WTC11 (cell line): ENCODE data around the gene BRSK1. TPM values are rescaled to one million over a fixed set of nuclear protein-coding genes. Genes with fewer than 3 reads are reported as not detected.

Source experiments
- ATAC-seq: fragments of 200-7000 bp; cut with Tn5 transposase; 2 replicates; pipeline ENCODE4 v1.10.0; 2021; ENCODE audit warnings: mild to moderate bottlenecking, moderate library complexity
- CTCF ChIA-PET: fragments of 300-600 bp; sonication (Branson Sonifier 250); formaldehyde crosslinking; loops from one replicate; lab custom pipeline; 2021; ENCODE audit warnings: antibody characterized with exemption; lab: Charles Lee
- POLR2A ChIA-PET: fragments of 350-600 bp; sonication (Branson Sonifier 250); formaldehyde crosslinking; loops from one replicate; lab custom pipeline; 2021; ENCODE audit warnings: antibody characterized with exemption; lab: Charles Lee
- DNase-seq: peaks from one replicate; pipeline ENCODE4 v3.0.0; 2021; ENCODE audit warnings: low spot score
- H3K27ac Mint-ChIP-seq: 2 replicates; pipeline ENCODE4 v1.8.0; 2021; ENCODE audit warnings: mixed read lengths
- H3K27me3 Mint-ChIP-seq: 2 replicates; pipeline ENCODE4 v1.8.0; 2021; ENCODE audit warnings: low read depth, mild to moderate bottlenecking, moderate library complexity, mixed read lengths
- H3K36me3 Mint-ChIP-seq: 2 replicates; pipeline ENCODE4 v1.8.0; 2021; ENCODE audit warnings: mixed read lengths
- H3K4me1 Mint-ChIP-seq: 2 replicates; pipeline ENCODE4 v1.8.0; 2022; ENCODE audit warnings: mixed read lengths
- H3K4me3 Mint-ChIP-seq: 2 replicates; pipeline ENCODE4 v1.8.0; 2021; ENCODE audit warnings: mild to moderate bottlenecking, moderate library complexity, mixed read lengths
- H3K9me3 Mint-ChIP-seq: 2 replicates; pipeline ENCODE4 v1.8.0; 2021; ENCODE audit warnings: mixed read lengths
- CTCF ChIP-seq: fragments of 200-600 bp; IDR thresholded peaks from 2 replicates; pipeline ENCODE4 v1.8.0; 2022; ENCODE audit warnings: antibody characterized with exemption
- E2F5 ChIP-seq: sonication (generic); formaldehyde crosslinking; IDR thresholded peaks from 2 replicates; pipeline ENCODE4 v1.8.1; 2022; ENCODE audit warnings: mild to moderate bottlenecking, moderate library complexity, missing genetic modification reagents
- EMX1 ChIP-seq: fragments of 250-450 bp; sonication (Bioruptor Pico); IDR thresholded peaks from 2 replicates; pipeline ENCODE4 v1.8.0; 2021; ENCODE audit warnings: mild to moderate bottlenecking
- FOXJ3 ChIP-seq: sonication (generic); formaldehyde crosslinking; IDR thresholded peaks from 2 replicates; pipeline ENCODE4 v1.9.0; 2021; ENCODE audit warnings: missing genetic modification reagents, mild to moderate bottlenecking, borderline replicate concordance
- GABPB1 ChIP-seq: sonication (generic); formaldehyde crosslinking; IDR thresholded peaks from 2 replicates; pipeline ENCODE4 v1.8.1; 2023; ENCODE audit warnings: mild to moderate bottlenecking, missing genetic modification reagents
- GRHL2 ChIP-seq: fragments of 250-450 bp; sonication (Bioruptor Pico); IDR thresholded peaks from 2 replicates; pipeline ENCODE4 v1.8.0; 2022; ENCODE audit warnings: mild to moderate bottlenecking, moderate library complexity; ENCODE audit not compliant: insufficient replicate concordance, severe bottlenecking
- KAT7 ChIP-seq: sonication (generic); formaldehyde crosslinking; IDR thresholded peaks from 2 replicates; pipeline ENCODE4 v1.8.1; 2023; ENCODE audit warnings: missing genetic modification reagents, mild to moderate bottlenecking, borderline replicate concordance
- MAX ChIP-seq: sonication (generic); formaldehyde crosslinking; IDR thresholded peaks from 2 replicates; pipeline ENCODE4 v1.8.0; 2022; ENCODE audit warnings: mild to moderate bottlenecking, missing genetic modification reagents
- MLX ChIP-seq: sonication (generic); formaldehyde crosslinking; IDR thresholded peaks from 2 replicates; pipeline ENCODE4 v1.8.1; 2023; ENCODE audit warnings: mild to moderate bottlenecking, missing genetic modification reagents, moderate library complexity
- NFE2L1 ChIP-seq: sonication (generic); formaldehyde crosslinking; IDR thresholded peaks from 2 replicates; pipeline ENCODE4 v1.8.1; 2023; ENCODE audit warnings: missing genetic modification reagents
- NR3C1 ChIP-seq: sonication (generic); formaldehyde crosslinking; conservative IDR thresholded peaks from 2 replicates; pipeline ENCODE4 v1.8.1; 2023; ENCODE audit warnings: low read depth, mild to moderate bottlenecking, missing genetic modification reagents
- OVOL2 ChIP-seq: fragments of 250-450 bp; sonication (Bioruptor Pico); IDR thresholded peaks from 2 replicates; pipeline ENCODE4 v1.9.0; 2021; ENCODE audit warnings: mild to moderate bottlenecking, borderline replicate concordance
- PRRX2 ChIP-seq: fragments of 250-450 bp; sonication (Bioruptor Pico); IDR thresholded peaks from 2 replicates; pipeline ENCODE4 v1.8.0; 2021; ENCODE audit warnings: mild to moderate bottlenecking
- RORB ChIP-seq: fragments of 250-450 bp; sonication (Bioruptor Pico); IDR thresholded peaks from 2 replicates; pipeline ENCODE4 v1.9.0; 2021; ENCODE audit warnings: mild to moderate bottlenecking
- SMAD4 ChIP-seq: sonication (generic); formaldehyde crosslinking; IDR thresholded peaks from 2 replicates; pipeline ENCODE4 v1.8.0; 2022; ENCODE audit warnings: mild to moderate bottlenecking, missing genetic modification reagents
- TCF7 ChIP-seq: sonication (generic); formaldehyde crosslinking; IDR thresholded peaks from 2 replicates; pipeline ENCODE4 v1.8.0; 2022; ENCODE audit warnings: mild to moderate bottlenecking, low read depth, missing genetic modification reagents, moderate library complexity
- USF1 ChIP-seq: sonication (generic); formaldehyde crosslinking; IDR thresholded peaks from 2 replicates; pipeline ENCODE4 v1.8.0; 2022; ENCODE audit warnings: mild to moderate bottlenecking, missing genetic modification reagents
- ZBTB43 ChIP-seq: sonication (generic); formaldehyde crosslinking; IDR thresholded peaks from 2 replicates; pipeline ENCODE4 v1.8.1; 2023; ENCODE audit warnings: mild to moderate bottlenecking, missing genetic modification reagents
- ZNF281 ChIP-seq: sonication (generic); formaldehyde crosslinking; IDR thresholded peaks from 2 replicates; pipeline ENCODE4 v1.8.0; 2023; ENCODE audit warnings: mild to moderate bottlenecking, missing genetic modification reagents
- ZNF423 ChIP-seq: fragments of 250-450 bp; sonication (Bioruptor Pico); IDR thresholded peaks from 2 replicates; pipeline ENCODE4 v2.1.2; 2022; ENCODE audit warnings: mild to moderate bottlenecking, moderate library complexity
- ZNF532 ChIP-seq: fragments of 250-450 bp; sonication (Bioruptor Pico); IDR thresholded peaks from 2 replicates; pipeline ENCODE4 v1.9.0; 2021; ENCODE audit warnings: mild to moderate bottlenecking, borderline replicate concordance
- total RNA-seq: library from RNA; stranded (reverse); gene quantifications from 3 replicates; pipeline ENCODE4 v1.2.3, GENCODE V29; 2021

The BRSK1 gene
- total RNA-seq, 1 experiment from 2014 or later = 52.4 TPM

GRCh38 chr19:55279770-55280643 is 3.8 kb upstream of the BRSK1 start, which contains the start of gene HSPBP1 (continued):
- TF ChIP-seq ZNF532 (CRISPR knock-in tag) (no peak), GABPB1 (CRISPR knock-in tag) (peak; percentile 51; the same call in 1 of the 2 replicates)
- TF ChIP-seq, all 79 proteins: peak for 10

GRCh38 chr19:55284405-55285058 is 735 bp downstream of the BRSK1 start:
- Mint-ChIP-seq H3K27ac (no peak overlapping the region), H3K9me3 (no peaks in the 10 kb centered on the region), H3K36me3 (peaks cover 6% of the 10 kb centered on the region), H3K27me3 (no peaks in the 10 kb centered on the region), H3K4me1 (peaks cover 20% of the 10 kb centered on the region), H3K4me3 (peak overlapping the region; percentile 69)
- DNase-seq (peak; percentile 34), ATAC-seq (no peak)
- ChIA-PET CTCF (interaction anchor here (1.0 kb wide), 1 partner anchor 17 kb away, joined by 5 read pairs; no protein-coding TSS in a partner anchor), POLR2A (interaction anchor here (0.6 kb wide), 1 partner anchor 33 kb away, joined by 3 read pairs; no protein-coding TSS in a partner anchor)
- TF ChIP-seq ZNF423 (CRISPR knock-in tag) = no peak
- TF ChIP-seq EMX1 (CRISPR knock-in tag) = no peak
- TF ChIP-seq PRRX2 (CRISPR knock-in tag) = no peak
- TF ChIP-seq MLX (CRISPR knock-in tag) = no peak
- no peak for TF ChIP-seq ZBTB43
- no peak for TF ChIP-seq MAX (CRISPR knock-in tag)
- TF ChIP-seq GRHL2 = no peak
- no peak for TF ChIP-seq RORB (CRISPR knock-in tag)
- no peak for TF ChIP-seq CTCF
- TF ChIP-seq KAT7 (CRISPR knock-in tag) = no peak
- no peak for TF ChIP-seq OVOL2 (CRISPR knock-in tag)
- no peak for TF ChIP-seq E2F5
- TF ChIP-seq NFE2L1 (CRISPR knock-in tag) = no peak
- no peak for TF ChIP-seq FOXJ3 (CRISPR knock-in tag)
- TF ChIP-seq ZNF281 = no peak
- no peak for TF ChIP-seq NR3C1 (CRISPR knock-in tag)
- TF ChIP-seq SMAD4 (CRISPR knock-in tag) = no peak
- TF ChIP-seq TCF7 (CRISPR knock-in tag) = no peak
- TF ChIP-seq USF1 (CRISPR knock-in tag) = no peak
